H9 (cell line): ENCODE measurements around the gene COX10. TPM values are rescaled to one million over a fixed set of nuclear protein-coding genes. Genes with fewer than 3 reads are reported as not detected.

Source experiments
- DNase-seq: peaks from one replicate; pipeline ENCODE4 v3.0.0-alpha.2; 2017
- H2AFZ ChIP-seq: one replicate; pipeline ENCODE4 v1.6.1; 2013; ENCODE audit warnings: mild to moderate bottlenecking, low read length, control low read depth, moderate library complexity
- H2AK5ac ChIP-seq: 2 replicates; pipeline ENCODE4 v1.6.1; 2013; ENCODE audit warnings: low read length, control low read depth, mixed read lengths; ENCODE audit not compliant: insufficient read length
- H2BK120ac ChIP-seq: one replicate; pipeline ENCODE4 v1.6.1; 2013; ENCODE audit warnings: low read depth, mild to moderate bottlenecking, low read length, control low read depth, inconsistent platforms; ENCODE audit not compliant: poor library complexity, severe bottlenecking
- H2BK12ac ChIP-seq: 2 replicates; pipeline ENCODE4 v1.6.1; 2013; ENCODE audit warnings: low read length, control low read depth, mixed read lengths, low read depth; ENCODE audit not compliant: insufficient read length
- H2BK15ac ChIP-seq: 2 replicates; pipeline ENCODE4 v1.6.1; 2013; ENCODE audit warnings: low read depth, low read length, control low read depth
- H2BK20ac ChIP-seq: one replicate; pipeline ENCODE4 v1.6.1; 2013; ENCODE audit warnings: low read depth, mild to moderate bottlenecking, low read length, control low read depth, inconsistent platforms; ENCODE audit not compliant: poor library complexity, severe bottlenecking
- H2BK5ac ChIP-seq: 2 replicates; pipeline ENCODE4 v1.6.1; 2013; ENCODE audit warnings: low read length, control low read depth, mixed read lengths; ENCODE audit not compliant: insufficient read length
- H3K14ac ChIP-seq: 2 replicates; pipeline ENCODE4 v1.6.1; 2013; ENCODE audit warnings: low read length, control low read depth; ENCODE audit not compliant: insufficient read depth
- H3K18ac ChIP-seq: 2 replicates; pipeline ENCODE4 v1.6.1; 2013; ENCODE audit warnings: low read depth, mild to moderate bottlenecking, mixed read lengths, low read length, control low read depth; ENCODE audit not compliant: insufficient read length
- H3K23ac ChIP-seq: 2 replicates; pipeline ENCODE4 v1.6.1; 2013; ENCODE audit warnings: low read length, control low read depth, mixed read lengths, low read depth; ENCODE audit not compliant: insufficient read length
- H3K23me2 ChIP-seq: 2 replicates; pipeline ENCODE4 v1.6.1; 2013; ENCODE audit warnings: low read depth, mild to moderate bottlenecking, mixed read lengths, low read length, control low read depth; ENCODE audit not compliant: insufficient read length, poor library complexity, severe bottlenecking
- H3K27ac ChIP-seq: 2 replicates; pipeline ENCODE4 v1.5.1; 2013; ENCODE audit warnings: low read length, control low read depth, mixed read lengths, low read depth; ENCODE audit not compliant: insufficient read length
- H3K27me3 ChIP-seq: 2 replicates; pipeline ENCODE4 v1.6.1; 2013; ENCODE audit warnings: low read length, control low read depth, inconsistent platforms; ENCODE audit not compliant: insufficient read depth
- H3K4ac ChIP-seq: 2 replicates; pipeline ENCODE4 v1.6.1; 2013; ENCODE audit warnings: low read depth, mild to moderate bottlenecking, control low read depth, inconsistent platforms, low read length, moderate library complexity
- H3K4me1 ChIP-seq: 2 replicates; pipeline ENCODE4 v1.6.1; 2013; ENCODE audit warnings: low read length, control low read depth, inconsistent platforms; ENCODE audit not compliant: insufficient read depth
- H3K4me2 ChIP-seq: 2 replicates; pipeline ENCODE4 v1.6.1; 2013; ENCODE audit warnings: low read length, control low read depth, mixed read lengths; ENCODE audit not compliant: insufficient read length, insufficient read depth
- H3K56ac ChIP-seq: 2 replicates; pipeline ENCODE4 v1.6.1; 2013; ENCODE audit warnings: low read depth, mild to moderate bottlenecking, mixed read lengths, low read length, control low read depth; ENCODE audit not compliant: insufficient read length
- H3K79me1 ChIP-seq: 2 replicates; pipeline ENCODE4 v1.6.1; 2013; ENCODE audit warnings: low read depth, mild to moderate bottlenecking, moderate library complexity, low read length, control low read depth, inconsistent platforms; ENCODE audit not compliant: insufficient read depth, poor library complexity, severe bottlenecking
- H3K79me2 ChIP-seq: 2 replicates; pipeline ENCODE4 v1.6.1; 2013; ENCODE audit warnings: low read length, control low read depth, inconsistent platforms; ENCODE audit not compliant: insufficient read depth
- H3K9ac ChIP-seq: 2 replicates; pipeline ENCODE4 v1.6.1; 2013; ENCODE audit warnings: low read length, control low read depth, mixed read lengths; ENCODE audit not compliant: insufficient read length; ENCODE audit errors: extremely low read depth
- H3K9me3 ChIP-seq: one replicate; pipeline ENCODE4 v1.6.1; 2013; ENCODE audit warnings: low read depth, low read length, inconsistent platforms; ENCODE audit not compliant: control insufficient read depth
- H3T11ph ChIP-seq: one replicate; pipeline ENCODE4 v1.6.1; 2013; ENCODE audit warnings: mild to moderate bottlenecking, low read length, control low read depth, inconsistent platforms
- H4K20me1 ChIP-seq: one replicate; pipeline ENCODE4 v1.6.1; 2013; ENCODE audit not compliant: control insufficient read depth, insufficient read length, insufficient read depth
- H4K5ac ChIP-seq: 2 replicates; pipeline ENCODE4 v1.6.1; 2013; ENCODE audit warnings: low read depth, mild to moderate bottlenecking, mixed read lengths, low read length, control low read depth; ENCODE audit not compliant: insufficient read length
- H4K8ac ChIP-seq: replicated peaks from 2 replicates; pipeline ENCODE4 v1.6.1; 2013; ENCODE audit warnings: low read length, control low read depth, mixed read lengths, low read depth; ENCODE audit not compliant: insufficient read length
- H4K91ac ChIP-seq: 2 replicates; pipeline ENCODE4 v1.6.1; 2013; ENCODE audit warnings: low read depth, mild to moderate bottlenecking, moderate library complexity, mixed read lengths, low read length, control low read depth; ENCODE audit not compliant: insufficient read length
- H3K27ac Mint-ChIP-seq, 3 experiments: 2 replicates in 2 of 3; 3 replicates in 1 of 3; pipeline ENCODE4 v1.8.0; 2020 to 2021; ENCODE audit warnings: mixed read lengths in 3 of 3, mild to moderate bottlenecking in 1 of 3, moderate library complexity in 1 of 3
- H3K27me3 Mint-ChIP-seq: 2 replicates; pipeline ENCODE4 v1.8.0; 2021; ENCODE audit warnings: low read depth, mild to moderate bottlenecking, moderate library complexity, mixed read lengths
- H3K36me3 Mint-ChIP-seq, 3 experiments: 2 replicates in 2 of 3; 3 replicates in 1 of 3; pipeline ENCODE4 v1.8.0; 2020 to 2021; ENCODE audit warnings: low read depth in 3 of 3, mixed read lengths in 3 of 3; ENCODE audit not compliant: insufficient read depth in 1 of 3
- H3K4me1 Mint-ChIP-seq, 2 experiments: 2 replicates each; pipeline ENCODE4 v1.8.0; 2020; ENCODE audit warnings: mixed read lengths in 2 of 2
- H3K4me3 Mint-ChIP-seq, 2 experiments: 2 replicates in 1 of 2; 3 replicates in 1 of 2; pipeline ENCODE4 v1.8.0; 2020 to 2021; ENCODE audit warnings: mild to moderate bottlenecking in 2 of 2, mixed read lengths in 2 of 2, moderate library complexity in 1 of 2
- H3K9me3 Mint-ChIP-seq, 2 experiments: 2 replicates in 1 of 2; 3 replicates in 1 of 2; pipeline ENCODE4 v1.8.0; 2020; ENCODE audit warnings: mild to moderate bottlenecking in 2 of 2, mixed read lengths in 2 of 2, moderate library complexity in 1 of 2
- CTCF ChIP-seq: fragments of 200-600 bp; sonication (generic); conservative IDR thresholded peaks from 3 replicates; pipeline ENCODE4 v1.8.0; 2021; ENCODE audit warnings: antibody characterized with exemption, mild to moderate bottlenecking
- WGBS: extraction: QIAGEN DNeasy Blood & Tissue Kit; methylation state at CpG from one replicate; pipeline ENCODE4 v1.1.7; 2013; ENCODE audit warnings: missing lambda C conversion rate, low lambda C conversion rate, mixed read lengths; ENCODE audit not compliant: insufficient read length; ENCODE audit errors: extremely low coverage; 5-methylcytosine and 5-hydroxymethylcytosine counted together
- total RNA-seq: library from RNA; stranded (reverse); gene quantifications from 2 replicates; pipeline ENCODE4 v1.2.1, GENCODE V29; 2021

The COX10 gene
- total RNA-seq, 1 experiment from 2014 or later, result 20.6 TPM

GRCh38 chr17:14169287-14169686, 100.0 kb downstream of the COX10 start:
- Histone ChIP-seq H3K9me3 (peaks cover 7% of the 10 kb centered on the region), H4K5ac (no peak overlapping the region), H3K4me2 (no peak overlapping the region), H2AFZ (no peak overlapping the region), H3K27me3 (no peaks in the 10 kb centered on the region), H3K14ac (no peak overlapping the region), H4K91ac (no peak overlapping the region), H3K4ac (no peak overlapping the region), H3K56ac (no peak overlapping the region), H4K8ac (no peak overlapping the region), H2BK5ac (no peak overlapping the region), H4K20me1 (no peaks in the 10 kb centered on the region), H3K27ac (no peak overlapping the region), H3K79me2 (no peaks in the 10 kb centered on the region), H2AK5ac (no peak overlapping the region), H3K23ac (no peak overlapping the region), H3K4me1 (no peaks in the 10 kb centered on the region; the same call in 1 of the 2 replicates), H3T11ph (no peak overlapping the region), H2BK12ac (no peak overlapping the region), H2BK15ac (no peak overlapping the region), H2BK120ac (no peak overlapping the region), H3K9ac (no peak overlapping the region), H3K23me2 (no peaks in the 10 kb centered on the region), H3K79me1 (no peaks in the 10 kb centered on the region), H2BK20ac (no peak overlapping the region), H3K18ac (no peak overlapping the region)
- H3K9me3 Mint-ChIP-seq, result peaks cover 22 to 31% of the 10 kb centered on the region in 2 experiments
- H3K27me3 Mint-ChIP-seq, result no peaks in the 10 kb centered on the region; the same call in 1 of the 2 replicates
- no CpG with 5 or more reads among the region's 2 CpGs for WGBS
- peaks cover 5% of the 10 kb centered on the region in 2 experiments for H3K4me1 Mint-ChIP-seq
- DNase-seq, result no peak
- H3K36me3 Mint-ChIP-seq, result peaks cover 28 to 30% (median 30%) of the 10 kb centered on the region in 3 experiments
- H3K27ac Mint-ChIP-seq, result no peak overlapping the region
- H3K4me3 Mint-ChIP-seq, result no peak overlapping the region
- TF ChIP-seq CTCF, result no peak
